GM18511 (cell line): ENCODE results near the gene ROMO1.
"Not testable (repeated sequence)": the region's sequence is repeated elsewhere in the genome, so short reads cannot be mapped to it uniquely, and the experiment has no call there.

ENCODE experiments used
- ATAC-seq: cut with Tn5 transposase; IDR thresholded peaks from one replicate; pipeline ENCODE4 v1.9.1; 2021; ENCODE audit warnings: mild to moderate bottlenecking, moderate library complexity; ENCODE audit not compliant: unreplicated experiment

Gene ROMO1

GRCh38 chr20:35744492-35744841, 45.3 kb downstream of the ROMO1 start:
- ATAC-seq, result not testable (repeated sequence)
